ENCODE data around the gene PNLDC1.

- TF ChIP-seq, protein P1, sequence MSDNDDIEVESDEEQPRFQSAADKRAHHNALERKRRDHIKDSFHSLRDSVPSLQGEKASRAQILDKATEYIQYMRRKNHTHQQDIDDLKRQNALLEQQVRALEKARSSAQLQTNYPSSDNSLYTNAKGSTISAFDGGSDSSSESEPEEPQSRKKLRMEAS (IDR thresholded peaks at IDR 0.05): no peak
- no peak for TF ChIP-seq YY1 (IDR thresholded peaks at IDR 0.05; ENCODE audit: low read depth)
- no peak for TF ChIP-seq USF1 (IDR thresholded peaks at IDR 0.05)
- TF ChIP-seq CREB1 (IDR thresholded peaks at IDR 0.05; ENCODE audit: low read depth): no peak
- no peak for TF ChIP-seq RAD21 (IDR thresholded peaks at IDR 0.05; ENCODE audit: low read depth)
- TF ChIP-seq EP300 (IDR thresholded peaks at IDR 0.05; ENCODE audit: borderline replicate concordance): no peak
- no peak for TF ChIP-seq EGR1 (IDR thresholded peaks at IDR 0.05)
- no peak for TF ChIP-seq REST (IDR thresholded peaks at IDR 0.05; ENCODE audit: low read depth)
- TF ChIP-seq TEAD4 (IDR thresholded peaks at IDR 0.05): no peak
- no peak for TF ChIP-seq NFIC (IDR thresholded peaks at IDR 0.05)
- no peak for TF ChIP-seq CEBPB (IDR thresholded peaks at IDR 0.05)
Observed at GRCh38 chr6:159819098-159819497, 19.0 kb downstream of the PNLDC1 start.
